MM.1S (cell line): ENCODE data around the gene TOGARAM1.

Experiments used
- CTCF ChIP-seq: fragments of 300-600 bp; sonication (generic); IDR thresholded peaks from 2 replicates; pipeline ENCODE4 v1.5.1; 2016; ENCODE audit warnings: antibody characterized with exemption, low read length, mixed read lengths
- EZH2 ChIP-seq: fragments of 300-600 bp; sonication (generic); optimal IDR thresholded peaks from 2 replicates; pipeline ENCODE3; 2017; ENCODE audit warnings: low read depth, mild to moderate bottlenecking, antibody characterized with exemption, low read length, mixed read lengths

- no peak for TF ChIP-seq CTCF
- TF ChIP-seq EZH2: no peak
Measured at GRCh38 chr14:44961554-44962333, at the start of gene TOGARAM1, which contains the start of gene KLHL28.
